Measurements from ENCODE around the gene NSFL1C.

NSFL1C gene

GRCh38 chr20:1396702-1397101 lies 69.9 kb downstream of the NSFL1C start:
- H3K27ac ChIP-seq: no peak overlapping the region
- TF ChIP-seq CTCF (IDR thresholded peaks at IDR 0.05) (no peak), ZFX (IDR thresholded peaks at IDR 0.05; ENCODE audit: borderline replicate concordance) (no peak)

GRCh38 chr20:1396264-1396663 lies 70.4 kb downstream of the NSFL1C start:
- H3K27ac ChIP-seq: no peak overlapping the region
- TF ChIP-seq CTCF (IDR thresholded peaks at IDR 0.05) (no peak), ZFX (IDR thresholded peaks at IDR 0.05; ENCODE audit: borderline replicate concordance) (no peak)

GRCh38 chr20:1394686-1395085 lies 72.0 kb downstream of the NSFL1C start:
- H3K27ac ChIP-seq: no peak overlapping the region
- TF ChIP-seq CTCF (IDR thresholded peaks at IDR 0.05) (no peak), ZFX (IDR thresholded peaks at IDR 0.05; ENCODE audit: borderline replicate concordance) (no peak)

GRCh38 chr20:1393507-1393882 lies 73.2 kb downstream of the NSFL1C start:
- TF ChIP-seq ZFX (IDR thresholded peaks at IDR 0.05; ENCODE audit: borderline replicate concordance) (no peak), CTCF (IDR thresholded peaks at IDR 0.05) (no peak)
- H3K27ac ChIP-seq: peak overlapping the region; percentile 58; the same call in 1 of the 2 replicates

GRCh38 chr20:1392693-1393506 lies 73.7 kb downstream of the NSFL1C start, which contains the start of gene FKBP1A:
TSS of gene FKBP1A (minus strand) at chr20:1393054. CDS start at chr20:1392998, 56 bp downstream.
- peak within 1 kb of the TSS; percentile 58 for H3K27ac ChIP-seq
- TF ChIP-seq ZFX (IDR thresholded peaks at IDR 0.05; ENCODE audit: borderline replicate concordance): no peak
- peak; percentile 17; the same call in 1 of the 2 replicates for TF ChIP-seq CTCF (IDR thresholded peaks at IDR 0.05)

GRCh38 chr20:1392443-1392692 lies 74.3 kb downstream of the NSFL1C start:
- TF ChIP-seq CTCF (IDR thresholded peaks at IDR 0.05) (no peak), ZFX (IDR thresholded peaks at IDR 0.05; ENCODE audit: borderline replicate concordance) (no peak)

More at GRCh38 chr20:1392443-1392692, 74.3 kb downstream of the NSFL1C start:
- H3K27ac ChIP-seq: peak overlapping the region; percentile 58
